ENCODE measurements around the gene SYNE1. TPM values are rescaled to one million over a fixed set of nuclear protein-coding genes. Genes with fewer than 3 reads are reported as not detected.

Gene SYNE1
- total and polyA plus RNA-seq, 4 donors = 10.2 to 105 (median 24.5) TPM

DNA sequence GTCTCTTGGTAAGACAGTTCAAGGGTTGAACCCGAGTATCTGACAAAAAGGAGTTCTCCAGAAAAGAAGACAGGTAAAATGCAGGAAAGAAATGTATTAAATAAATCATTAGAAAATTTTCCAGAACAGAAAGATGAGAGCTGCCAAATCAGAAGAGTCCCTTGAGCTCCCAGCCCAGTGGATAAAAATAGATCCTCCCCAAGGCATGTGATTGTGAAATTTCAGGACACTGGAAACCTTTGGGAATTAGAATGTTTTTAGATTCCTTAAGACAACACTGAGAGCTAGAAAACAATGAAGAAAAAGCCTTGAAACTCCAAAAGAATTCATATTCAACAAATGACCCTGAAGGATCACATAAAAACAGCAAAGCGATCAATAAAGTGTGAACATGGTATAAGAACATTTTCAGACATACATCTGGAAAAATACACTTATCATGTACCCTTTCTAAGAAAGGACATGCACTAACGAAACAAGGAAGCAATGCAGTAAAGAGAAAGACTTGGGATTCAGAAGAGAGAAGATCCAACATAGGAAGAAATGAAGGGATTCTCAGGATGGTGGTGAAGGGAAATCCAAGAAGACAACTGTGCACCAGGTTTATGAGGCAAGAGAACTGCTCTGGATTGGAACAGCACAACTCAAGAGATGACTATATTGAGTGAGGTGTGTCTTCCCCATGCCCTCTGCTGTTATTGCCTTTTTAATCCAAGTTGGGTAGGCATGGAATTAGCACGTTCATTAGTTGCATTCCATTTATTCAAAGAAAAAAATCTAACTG, 390.4 kb downstream of the SYNE1 start:
- DNase-seq (ENCODE audit: low spot score) = no peak
- Histone ChIP-seq H3K9me3 (ENCODE audit: control insufficient read depth in 4 of 4, low read length in 3 of 4) (no peaks in the 10 kb centered on the region), H3K27ac (ENCODE audit: low read depth in 1 of 2, low read length in 2 of 2) (no peak overlapping the region), H3K27me3 (ENCODE audit: control insufficient read depth in 4 of 4, insufficient read depth in 4 of 4, low read length in 3 of 4) (no peaks in the 10 kb centered on the region), H3K4me1 (ENCODE audit: control insufficient read depth in 4 of 4, insufficient read depth in 4 of 4, low read length in 3 of 4) (no peaks in the 10 kb centered on the region), H3K4me3 (ENCODE audit: low read depth in 1 of 3, low read length in 3 of 3) (no peak overlapping the region), H3K9ac (ENCODE audit: low read depth in 1 of 2, low read length in 2 of 2) (no peak overlapping the region), H3K36me3 (ENCODE audit: control insufficient read depth in 4 of 4, insufficient read depth in 3 of 4, low read depth in 1 of 4, low read length in 3 of 4) (peaks cover 3 to 64% (median 46%) of the 10 kb centered on the region in 4 donors)
- WGBS = 89% methylated on average over 4 of the region's 4 CpGs
- no peak for TF ChIP-seq EGR1 (IDR thresholded peaks at IDR 0.05; ENCODE audit: low read depth in 2 of 2)
- TF ChIP-seq SP1 (IDR thresholded peaks at IDR 0.05) = no peak
- no peak for TF ChIP-seq NR2F2 (IDR thresholded peaks at IDR 0.05)
- TF ChIP-seq HNF4A (conservative IDR thresholded peaks at IDR 0.05) = no peak
- TF ChIP-seq YY1 (IDR thresholded peaks at IDR 0.05) = no peak

DNA sequence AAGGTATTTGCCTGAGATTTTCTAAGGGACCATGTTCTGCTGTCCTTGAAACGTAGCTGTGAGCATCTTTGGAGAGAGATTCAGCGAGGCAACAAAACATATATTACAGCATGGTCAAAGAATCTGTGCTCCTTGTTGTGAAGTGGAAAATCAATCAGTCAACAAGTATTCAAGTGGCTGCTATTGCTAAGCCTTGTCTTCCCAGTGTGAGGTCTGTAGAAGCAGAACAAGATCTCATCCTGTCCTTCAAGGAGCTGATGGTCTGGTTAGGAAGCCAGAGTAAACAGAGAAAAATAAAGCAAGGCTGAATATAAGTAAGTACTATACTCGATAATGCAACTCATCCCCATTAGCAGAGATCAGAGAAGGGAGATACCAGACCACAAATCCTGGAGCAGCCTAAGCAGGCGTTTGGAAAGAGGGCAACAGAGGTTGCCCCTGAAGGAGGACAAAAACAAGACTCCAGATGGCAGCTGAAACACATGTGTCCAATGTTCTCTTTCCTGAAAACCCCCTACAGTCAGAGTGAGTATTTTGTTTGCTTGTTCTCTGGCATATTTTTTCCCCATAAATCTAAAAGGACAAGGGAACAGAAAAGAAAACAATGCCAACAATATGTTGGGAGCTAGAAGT, 392.0 kb downstream of the SYNE1 start:
- no peak overlapping the region for H3K27ac ChIP-seq (ENCODE audit: low read depth in 1 of 2, low read length in 2 of 2)
- peaks cover 3 to 76% (median 57%) of the 10 kb centered on the region in 4 donors for H3K36me3 ChIP-seq (ENCODE audit: control insufficient read depth in 4 of 4, insufficient read depth in 3 of 4, low read depth in 1 of 4, low read length in 3 of 4)
- no peak overlapping the region for H3K9ac ChIP-seq (ENCODE audit: low read depth in 1 of 2, low read length in 2 of 2)
- no peaks in the 10 kb centered on the region for H3K27me3 ChIP-seq (ENCODE audit: control insufficient read depth in 4 of 4, insufficient read depth in 4 of 4, low read length in 3 of 4)
- no peaks in the 10 kb centered on the region for H3K9me3 ChIP-seq (ENCODE audit: control insufficient read depth in 4 of 4, low read length in 3 of 4)
- no peaks in the 10 kb centered on the region for H3K4me1 ChIP-seq (ENCODE audit: control insufficient read depth in 4 of 4, insufficient read depth in 4 of 4, low read length in 3 of 4)
- DNase-seq (ENCODE audit: low spot score) = no peak
- TF ChIP-seq, protein P1, sequence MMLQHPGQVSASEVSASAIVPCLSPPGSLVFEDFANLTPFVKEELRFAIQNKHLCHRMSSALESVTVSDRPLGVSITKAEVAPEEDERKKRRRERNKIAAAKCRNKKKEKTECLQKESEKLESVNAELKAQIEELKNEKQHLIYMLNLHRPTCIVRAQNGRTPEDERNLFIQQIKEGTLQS (IDR thresholded peaks at IDR 0.05) = no peak
- TF ChIP-seq NR2F2 (IDR thresholded peaks at IDR 0.05) (no peak), GABPA (IDR thresholded peaks at IDR 0.05 in 1 of 2, conservative IDR thresholded peaks at IDR 0.05 in 1 of 2) (no peak), FOXA2 (IDR thresholded peaks at IDR 0.05) (no peak), YY1 (IDR thresholded peaks at IDR 0.05) (no peak), HNF4A (conservative IDR thresholded peaks at IDR 0.05) (no peak), RXRA (IDR thresholded peaks at IDR 0.05) (no peak), RAD21 (IDR thresholded peaks at IDR 0.05) (no peak), JUND (IDR thresholded peaks at IDR 0.05) (no peak), TAF1 (conservative IDR thresholded peaks at IDR 0.05) (no peak), HNF4G (IDR thresholded peaks at IDR 0.05) (no peak)
- TF ChIP-seq, protein P2, sequence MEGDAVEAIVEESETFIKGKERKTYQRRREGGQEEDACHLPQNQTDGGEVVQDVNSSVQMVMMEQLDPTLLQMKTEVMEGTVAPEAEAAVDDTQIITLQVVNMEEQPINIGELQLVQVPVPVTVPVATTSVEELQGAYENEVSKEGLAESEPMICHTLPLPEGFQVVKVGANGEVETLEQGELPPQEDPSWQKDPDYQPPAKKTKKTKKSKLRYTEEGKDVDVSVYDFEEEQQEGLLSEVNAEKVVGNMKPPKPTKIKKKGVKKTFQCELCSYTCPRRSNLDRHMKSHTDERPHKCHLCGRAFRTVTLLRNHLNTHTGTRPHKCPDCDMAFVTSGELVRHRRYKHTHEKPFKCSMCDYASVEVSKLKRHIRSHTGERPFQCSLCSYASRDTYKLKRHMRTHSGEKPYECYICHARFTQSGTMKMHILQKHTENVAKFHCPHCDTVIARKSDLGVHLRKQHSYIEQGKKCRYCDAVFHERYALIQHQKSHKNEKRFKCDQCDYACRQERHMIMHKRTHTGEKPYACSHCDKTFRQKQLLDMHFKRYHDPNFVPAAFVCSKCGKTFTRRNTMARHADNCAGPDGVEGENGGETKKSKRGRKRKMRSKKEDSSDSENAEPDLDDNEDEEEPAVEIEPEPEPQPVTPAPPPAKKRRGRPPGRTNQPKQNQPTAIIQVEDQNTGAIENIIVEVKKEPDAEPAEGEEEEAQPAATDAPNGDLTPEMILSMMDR (IDR thresholded peaks at IDR 0.05; ENCODE audit: low read depth, low read length, missing input control) = no peak
- TF ChIP-seq, protein P3, sequence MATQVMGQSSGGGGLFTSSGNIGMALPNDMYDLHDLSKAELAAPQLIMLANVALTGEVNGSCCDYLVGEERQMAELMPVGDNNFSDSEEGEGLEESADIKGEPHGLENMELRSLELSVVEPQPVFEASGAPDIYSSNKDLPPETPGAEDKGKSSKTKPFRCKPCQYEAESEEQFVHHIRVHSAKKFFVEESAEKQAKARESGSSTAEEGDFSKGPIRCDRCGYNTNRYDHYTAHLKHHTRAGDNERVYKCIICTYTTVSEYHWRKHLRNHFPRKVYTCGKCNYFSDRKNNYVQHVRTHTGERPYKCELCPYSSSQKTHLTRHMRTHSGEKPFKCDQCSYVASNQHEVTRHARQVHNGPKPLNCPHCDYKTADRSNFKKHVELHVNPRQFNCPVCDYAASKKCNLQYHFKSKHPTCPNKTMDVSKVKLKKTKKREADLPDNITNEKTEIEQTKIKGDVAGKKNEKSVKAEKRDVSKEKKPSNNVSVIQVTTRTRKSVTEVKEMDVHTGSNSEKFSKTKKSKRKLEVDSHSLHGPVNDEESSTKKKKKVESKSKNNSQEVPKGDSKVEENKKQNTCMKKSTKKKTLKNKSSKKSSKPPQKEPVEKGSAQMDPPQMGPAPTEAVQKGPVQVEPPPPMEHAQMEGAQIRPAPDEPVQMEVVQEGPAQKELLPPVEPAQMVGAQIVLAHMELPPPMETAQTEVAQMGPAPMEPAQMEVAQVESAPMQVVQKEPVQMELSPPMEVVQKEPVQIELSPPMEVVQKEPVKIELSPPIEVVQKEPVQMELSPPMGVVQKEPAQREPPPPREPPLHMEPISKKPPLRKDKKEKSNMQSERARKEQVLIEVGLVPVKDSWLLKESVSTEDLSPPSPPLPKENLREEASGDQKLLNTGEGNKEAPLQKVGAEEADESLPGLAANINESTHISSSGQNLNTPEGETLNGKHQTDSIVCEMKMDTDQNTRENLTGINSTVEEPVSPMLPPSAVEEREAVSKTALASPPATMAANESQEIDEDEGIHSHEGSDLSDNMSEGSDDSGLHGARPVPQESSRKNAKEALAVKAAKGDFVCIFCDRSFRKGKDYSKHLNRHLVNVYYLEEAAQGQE (IDR thresholded peaks at IDR 0.05) = no peak
- TF ChIP-seq, protein P4, sequence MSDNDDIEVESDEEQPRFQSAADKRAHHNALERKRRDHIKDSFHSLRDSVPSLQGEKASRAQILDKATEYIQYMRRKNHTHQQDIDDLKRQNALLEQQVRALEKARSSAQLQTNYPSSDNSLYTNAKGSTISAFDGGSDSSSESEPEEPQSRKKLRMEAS (IDR thresholded peaks at IDR 0.05) = no peak
- H3K4me3 ChIP-seq (ENCODE audit: low read depth in 1 of 3, low read length in 3 of 3) = no peak overlapping the region
- 88% methylated on average over 4 of the region's 4 CpGs for WGBS
